GM23338 (cell line): ENCODE results near the gene CD164. TPM values are rescaled to one million over a fixed set of nuclear protein-coding genes. Genes with fewer than 3 reads are reported as not detected.

Experiments used
- ATAC-seq: fragments of 200-7000 bp; cut with Tn5 transposase; 3 replicates; pipeline ENCODE4 v1.9.1; 2020
- DNase-seq: peaks from one replicate; pipeline ENCODE4 v3.0.0-alpha.2; 2015; ENCODE audit warnings: low spot score
- H2AFZ ChIP-seq: fragments of 200-600 bp; sonication (generic); 2 replicates; pipeline ENCODE4 v1.8.0; 2016; ENCODE audit warnings: antibody characterized with exemption, mild to moderate bottlenecking, moderate library complexity
- H3F3A ChIP-seq: fragments of 200-600 bp; sonication (generic); replicated peaks from 2 replicates; pipeline ENCODE4 v1.8.0; 2017; ENCODE audit warnings: antibody characterized with exemption, mixed run types, low read depth
- H3K27ac ChIP-seq: fragments of 200-600 bp; sonication (generic); 2 replicates; pipeline ENCODE4 v1.6.1; 2016; ENCODE audit warnings: low read depth
- H3K27me3 ChIP-seq: fragments of 200-600 bp; sonication (generic); 2 replicates; pipeline ENCODE4 v1.8.0; 2016; ENCODE audit warnings: mild to moderate bottlenecking, mixed run types, moderate library complexity; ENCODE audit not compliant: insufficient read depth
- H3K36me3 ChIP-seq: fragments of 200-600 bp; sonication (generic); 2 replicates; pipeline ENCODE4 v1.8.0; 2016; ENCODE audit warnings: mild to moderate bottlenecking; ENCODE audit not compliant: insufficient read depth
- H3K4me1 ChIP-seq: fragments of 200-600 bp; sonication (generic); 2 replicates; pipeline ENCODE4 v1.8.0; 2016; ENCODE audit warnings: mild to moderate bottlenecking, moderate library complexity; ENCODE audit not compliant: insufficient read depth
- H3K4me2 ChIP-seq: fragments of 200-600 bp; sonication (generic); 2 replicates; pipeline ENCODE4 v1.7.1; 2017; ENCODE audit warnings: mixed run types
- H3K4me3 ChIP-seq: fragments of 200-600 bp; sonication (generic); 2 replicates; pipeline ENCODE4 v1.6.1; 2016; ENCODE audit warnings: mixed run types
- H3K79me2 ChIP-seq: fragments of 200-600 bp; sonication (generic); replicated peaks from 2 replicates; pipeline ENCODE4 v1.8.0; 2017; ENCODE audit warnings: mild to moderate bottlenecking; ENCODE audit not compliant: insufficient read depth
- H3K9me2 ChIP-seq: fragments of 200-600 bp; sonication (generic); 2 replicates; pipeline ENCODE4 v1.8.0; 2017; ENCODE audit not compliant: insufficient read depth
- H4K20me1 ChIP-seq: fragments of 200-600 bp; sonication (generic); replicated peaks from 2 replicates; pipeline ENCODE4 v1.8.0; 2017; ENCODE audit warnings: mild to moderate bottlenecking; ENCODE audit not compliant: insufficient read depth
- H3K27ac Mint-ChIP-seq: 2 replicates; pipeline ENCODE4 v1.8.0; 2020; ENCODE audit warnings: inconsistent platforms, mild to moderate bottlenecking, moderate library complexity, mixed read lengths
- H3K27me3 Mint-ChIP-seq: 3 replicates; pipeline ENCODE4 v1.8.0; 2022; ENCODE audit warnings: low read depth, mild to moderate bottlenecking, moderate library complexity, mixed read lengths, inconsistent platforms; ENCODE audit not compliant: insufficient read depth, poor library complexity
- H3K36me3 Mint-ChIP-seq: 3 replicates; pipeline ENCODE4 v1.8.0; 2021; ENCODE audit warnings: low read depth, mild to moderate bottlenecking, inconsistent platforms, moderate library complexity, mixed read lengths
- H3K4me1 Mint-ChIP-seq: 3 replicates; pipeline ENCODE4 v1.8.0; 2020; ENCODE audit warnings: mild to moderate bottlenecking, inconsistent platforms, mixed read lengths
- H3K4me3 Mint-ChIP-seq: 3 replicates; pipeline ENCODE4 v1.8.0; 2021; ENCODE audit warnings: moderate library complexity, mild to moderate bottlenecking, inconsistent platforms, mixed read lengths
- H3K9me3 Mint-ChIP-seq: 3 replicates; pipeline ENCODE4 v1.8.0; 2020; ENCODE audit warnings: moderate library complexity, mild to moderate bottlenecking, inconsistent platforms, mixed read lengths
- CREB1 ChIP-seq: fragments of 250-450 bp; sonication (Bioruptor Pico); IDR thresholded peaks from 2 replicates; pipeline ENCODE4 v1.5.0; 2020; ENCODE audit warnings: low read depth, mild to moderate bottlenecking, moderate library complexity
- EZH2 ChIP-seq: fragments of 200-600 bp; sonication (generic); IDR thresholded peaks from one replicate; pipeline ENCODE4 v1.8.0; 2017; ENCODE audit warnings: antibody characterized with exemption, mild to moderate bottlenecking, low read depth; ENCODE audit not compliant: unreplicated experiment
- NANOG ChIP-seq: IDR thresholded peaks from 2 replicates; pipeline ENCODE4 v1.6.1; 2016; ENCODE audit warnings: antibody characterized with exemption, borderline replicate concordance
- POLR2AphosphoS5 ChIP-seq: IDR thresholded peaks from 2 replicates; pipeline ENCODE4 v1.6.1; 2016; ENCODE audit warnings: antibody characterized with exemption, low read depth
- REST ChIP-seq: IDR thresholded peaks from one replicate; pipeline ENCODE4 v1.6.1; 2018; ENCODE audit warnings: antibody characterized with exemption; ENCODE audit not compliant: unreplicated experiment
- ZNF114 ChIP-seq: fragments of 250-450 bp; sonication (Bioruptor Pico); IDR thresholded peaks from 2 replicates; pipeline ENCODE4 v1.5.0; 2020; ENCODE audit warnings: mild to moderate bottlenecking, moderate library complexity
- ZNF462 ChIP-seq: fragments of 250-450 bp; sonication (Bioruptor Pico); IDR thresholded peaks from 2 replicates; pipeline ENCODE4 v1.5.0; 2020; ENCODE audit warnings: mild to moderate bottlenecking, moderate library complexity
- polyA plus RNA-seq: library from polyadenylated mRNA; unstranded; fragments of >200 nt; fragmentation: Nextera tagmentation; extraction: Ambion mirVana; gene quantifications from 2 replicates; pipeline ENCODE4 v1.2.1, GENCODE V29; 2016
- total RNA-seq: library from RNA; depleted of rRNA; stranded (reverse); fragments of >200 nt; shearing (Covaris generic); gene quantifications from 2 replicates; pipeline ENCODE4 v1.2.3, GENCODE V29; 2014

CD164 gene
- total and polyA plus RNA-seq, 2 experiments from 2014 or later: 81.0 to 83.8 TPM

- no peak for TF ChIP-seq ZNF462
- no peak for TF ChIP-seq ZNF114 (CRISPR knock-in tag)
- TF ChIP-seq EZH2: no peak
- no peak for TF ChIP-seq CREB1 (CRISPR knock-in tag)
- no peak for TF ChIP-seq POLR2AphosphoS5
Measured at GRCh38 chr6:109331081-109331480, 51.2 kb downstream of the CD164 start (continued).

GRCh38 chr6:109330263-109330662 is 52.0 kb downstream of the CD164 start:
- Histone ChIP-seq H2AFZ (no peak overlapping the region), H3K36me3 (no peaks in the 10 kb centered on the region), H3K4me3 (no peak overlapping the region), H4K20me1 (no peaks in the 10 kb centered on the region), H3K4me2 (no peak overlapping the region), H3K4me1 (no peaks in the 10 kb centered on the region), H3K27ac (no peak overlapping the region), H3K27me3 (no peaks in the 10 kb centered on the region), H3F3A (no peaks in the 10 kb centered on the region), H3K9me2 (no peaks in the 10 kb centered on the region), H3K79me2 (no peaks in the 10 kb centered on the region)
- Mint-ChIP-seq H3K27ac (no peak overlapping the region), H3K4me3 (no peak overlapping the region), H3K9me3 (peaks cover 4% of the 10 kb centered on the region; the same call in 2 of the 3 replicates), H3K4me1 (peaks cover 6% of the 10 kb centered on the region), H3K36me3 (peaks cover 4% of the 10 kb centered on the region; the same call in 2 of the 3 replicates), H3K27me3 (peaks cover 2% of the 10 kb centered on the region)
- ATAC-seq: no peak
- no peak for TF ChIP-seq NANOG
- no peak for TF ChIP-seq REST
- no peak for TF ChIP-seq CREB1 (CRISPR knock-in tag)
- TF ChIP-seq EZH2: no peak
- no peak for DNase-seq
